ENCODE measurements around the gene IGFBP1.
"Not testable (repeated sequence)": the region's sequence is repeated elsewhere in the genome, so short reads cannot be mapped to it uniquely, and the experiment has no call there.

Gene IGFBP1

DNA sequence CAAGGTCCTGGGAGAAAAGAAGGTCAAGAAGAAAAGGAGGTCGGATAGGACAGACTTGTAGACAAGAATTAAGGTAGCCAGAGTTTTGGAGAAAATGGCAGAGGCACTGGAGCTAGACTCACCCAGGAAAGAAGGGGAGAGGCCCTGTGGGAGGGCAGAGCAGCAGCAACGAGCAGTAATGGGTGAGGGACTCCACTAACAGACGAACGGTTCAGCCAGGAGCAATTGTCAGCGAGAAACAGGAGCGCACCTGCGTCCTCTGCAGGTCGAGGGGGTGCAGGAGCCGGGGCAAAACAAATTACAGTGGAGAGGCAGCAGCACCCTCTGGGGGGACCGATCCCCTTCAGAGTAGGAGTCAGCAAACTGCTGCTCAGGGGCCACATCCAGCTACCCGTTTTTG is 51.3 kb downstream of the IGFBP1 start:
- DNase-seq, result no peak

DNA sequence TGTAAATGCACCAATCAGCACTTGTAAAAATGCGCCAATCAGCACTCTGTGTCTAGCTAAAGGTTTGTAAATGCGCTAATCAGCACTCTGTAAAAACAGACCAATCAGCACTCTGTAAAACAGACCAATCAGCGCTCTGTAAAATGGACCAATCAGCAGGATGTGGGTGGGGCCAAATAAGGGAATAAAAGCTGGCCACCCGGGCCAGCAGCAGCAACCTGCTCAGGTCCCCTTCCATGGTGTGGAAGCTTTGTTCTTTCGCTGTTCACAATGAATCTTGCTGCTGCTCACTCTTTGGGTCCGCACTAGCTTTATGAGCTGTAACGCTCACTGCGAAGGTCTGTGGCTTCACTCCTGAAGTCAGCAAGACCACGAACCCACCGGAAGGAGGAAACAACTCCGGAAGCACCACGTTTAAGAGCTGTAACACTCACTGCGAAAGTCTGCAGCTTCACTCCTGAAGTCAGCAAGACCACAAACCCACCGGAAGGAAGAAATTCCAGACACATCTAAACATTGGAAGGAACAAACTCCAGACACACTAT is 52.0 kb downstream of the IGFBP1 start:
- DNase-seq, result not testable (repeated sequence)

DNA sequence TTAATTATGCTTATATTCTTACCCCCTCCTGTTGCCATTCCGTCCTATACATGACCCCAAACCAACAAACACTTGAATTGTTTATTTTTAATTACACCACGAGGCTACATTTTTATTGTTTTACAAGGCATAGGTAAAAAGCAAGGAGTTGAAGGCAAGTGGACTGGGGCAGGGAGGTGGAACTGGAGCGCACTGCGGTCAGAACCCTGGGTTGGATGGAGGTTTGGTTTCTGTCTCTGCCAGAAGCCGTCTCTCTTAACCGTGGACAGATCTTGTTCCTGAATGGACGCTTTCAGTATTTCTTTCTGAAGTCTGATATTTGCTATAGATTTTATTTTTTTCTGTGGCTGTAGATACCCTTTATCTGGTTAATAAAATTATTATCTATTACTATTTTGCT is 52.7 kb downstream of the IGFBP1 start:
- DNase-seq, result no peak

All from bone marrow (tissue), 2 donors.